Mesodermal cell (in vitro differentiated cells): ENCODE results near the gene LHX3.

Experiments
- H3K27ac ChIP-seq: 2 replicates; pipeline ENCODE4 v1.7.0; 2013; ENCODE audit warnings: mild to moderate bottlenecking, low read depth, low read length, moderate library complexity; ENCODE audit not compliant: severe bottlenecking
- H3K36me3 ChIP-seq: 2 replicates; pipeline ENCODE4 v1.7.1; 2013; ENCODE audit warnings: mild to moderate bottlenecking, low read length, moderate library complexity; ENCODE audit not compliant: control insufficient read depth, insufficient read depth
- H3K4me1 ChIP-seq: one replicate; pipeline ENCODE4 v1.7.1; 2013; ENCODE audit warnings: mild to moderate bottlenecking, low read length; ENCODE audit not compliant: insufficient read depth, control insufficient read depth, poor library complexity, severe bottlenecking
- H3K4me3 ChIP-seq: 2 replicates; pipeline ENCODE4 v1.7.0; 2013; ENCODE audit warnings: low read length, control low read depth, mild to moderate bottlenecking; ENCODE audit not compliant: insufficient read depth, poor library complexity, severe bottlenecking; ENCODE audit errors: extremely low read depth
- H3K9me3 ChIP-seq: 2 replicates; pipeline ENCODE4 v1.7.1; 2013; ENCODE audit warnings: mild to moderate bottlenecking, low read length, moderate library complexity; ENCODE audit not compliant: control insufficient read depth
- WGBS, 2 experiments: methylation state at CpG; one replicate each; pipeline ENCODE4 v1.1.5; 2013; ENCODE audit warnings: missing lambda C conversion rate in 2 of 2; ENCODE audit not compliant: insufficient coverage in 2 of 2; 5-methylcytosine and 5-hydroxymethylcytosine counted together

The LHX3 gene

DNA sequence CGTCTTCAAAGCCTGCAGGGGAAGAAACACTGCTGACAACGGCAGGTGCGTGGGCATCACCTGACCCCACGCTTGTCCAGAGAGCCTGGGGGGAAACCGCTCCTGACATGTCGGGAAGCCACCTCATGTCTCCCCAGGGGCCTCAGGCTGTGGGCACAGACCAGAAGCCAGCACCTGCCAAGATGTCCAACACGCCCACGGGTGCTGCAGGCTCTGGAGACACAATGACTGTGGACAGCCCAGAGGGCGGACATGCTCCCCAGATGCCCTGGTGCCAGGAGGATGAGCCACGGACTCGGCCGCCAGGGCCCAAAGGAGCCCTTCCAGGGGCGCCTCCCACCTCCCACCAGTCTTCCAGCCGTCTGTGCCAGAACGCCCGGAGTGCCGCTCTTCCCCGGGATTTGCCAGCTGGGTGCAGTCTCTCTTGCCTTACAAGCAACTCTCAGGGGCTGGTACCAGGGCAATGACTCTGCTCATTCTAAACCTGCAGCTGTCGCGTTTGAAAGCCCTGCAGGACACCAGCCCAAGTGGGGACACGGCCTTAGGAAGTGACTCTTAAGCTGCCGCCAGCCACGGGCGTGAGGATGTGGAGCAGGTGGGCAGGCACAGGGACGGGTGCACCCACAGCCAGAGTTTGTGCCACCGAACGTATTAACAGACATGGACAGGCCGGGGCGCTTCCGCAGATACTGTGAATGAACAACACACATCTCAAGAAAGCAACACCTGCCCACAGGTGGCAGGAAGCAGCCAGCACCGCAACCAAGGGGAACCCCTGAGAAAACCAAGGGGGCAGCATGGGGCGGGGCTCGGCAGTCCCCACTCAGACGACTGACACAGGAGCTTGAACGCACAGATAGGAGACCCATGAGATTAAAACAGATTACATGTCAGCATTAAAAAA is 6.8 kb upstream of the LHX3 start:
- WGBS, 2 experiments: 94 to 95% methylated on average over 26 to 34 of the region's 35 CpGs
- Histone ChIP-seq H3K36me3 (peaks cover 56% of the 10 kb centered on the region), H3K4me3 (no peak overlapping the region)

DNA sequence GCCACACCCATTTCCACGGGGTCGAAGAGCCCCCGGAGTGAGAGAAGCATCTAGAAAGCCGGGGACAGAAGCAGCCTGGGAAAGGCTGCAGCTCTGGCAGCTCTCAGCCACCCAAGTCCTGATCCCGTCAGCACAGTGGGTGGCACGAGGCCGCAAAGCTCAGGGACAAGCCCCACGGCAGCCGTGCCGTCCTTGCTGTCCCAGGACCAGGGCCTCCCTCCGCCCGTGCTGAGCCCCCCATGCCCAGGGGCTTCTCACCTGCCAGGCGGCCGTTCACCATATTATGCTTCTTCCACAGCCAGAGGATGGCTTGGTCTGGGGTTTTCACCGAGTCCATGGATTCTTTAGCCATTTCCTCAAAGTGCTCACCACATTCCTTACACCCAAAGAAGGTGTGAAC is 6.1 kb upstream of the LHX3 start:
- peaks cover 51% of the 10 kb centered on the region for H3K36me3 ChIP-seq

More for the DNA sequence above, 6.8 kb upstream of the LHX3 start:
- H3K4me1 ChIP-seq: no peaks in the 10 kb centered on the region
- H3K27ac ChIP-seq: no peak overlapping the region
- peaks cover 5% of the 10 kb centered on the region for H3K9me3 ChIP-seq

DNA sequence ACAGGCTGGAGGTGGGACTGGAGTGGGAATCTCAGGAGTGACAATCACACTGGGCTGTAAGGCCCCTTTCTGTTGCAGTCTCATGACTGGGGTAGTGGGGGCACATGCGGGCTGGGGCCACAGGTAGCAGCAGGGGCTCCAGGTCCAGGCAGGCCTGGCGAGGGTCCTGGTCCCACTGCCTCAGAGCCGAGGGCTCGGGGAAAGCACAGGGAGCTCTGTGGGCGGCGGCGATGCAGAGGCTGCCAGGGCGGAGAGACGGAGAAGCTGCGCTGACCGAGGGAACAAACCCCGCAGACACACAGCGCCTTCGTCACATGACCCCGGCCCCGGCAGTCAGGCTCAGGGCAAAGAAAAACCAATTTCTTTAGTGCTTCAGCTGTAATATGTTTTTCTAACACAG is 5.3 kb upstream of the LHX3 start:
- Histone ChIP-seq H3K4me3 (no peak overlapping the region), H3K4me1 (no peaks in the 10 kb centered on the region), H3K27ac (no peak overlapping the region), H3K36me3 (peaks cover 44% of the 10 kb centered on the region), H3K9me3 (peaks cover 5% of the 10 kb centered on the region)
- WGBS, 2 experiments: 93 to 94% methylated on average over 12 to 15 of the region's 16 CpGs

More for the DNA sequence above, 6.1 kb upstream of the LHX3 start:
- no peaks in the 10 kb centered on the region for H3K4me1 ChIP-seq
- H3K27ac ChIP-seq: no peak overlapping the region
- H3K9me3 ChIP-seq: peaks cover 5% of the 10 kb centered on the region
- H3K4me3 ChIP-seq: no peak overlapping the region
- 90 to 97% methylated on average over 13 to 15 of the region's 15 CpGs for WGBS, 2 experiments

DNA sequence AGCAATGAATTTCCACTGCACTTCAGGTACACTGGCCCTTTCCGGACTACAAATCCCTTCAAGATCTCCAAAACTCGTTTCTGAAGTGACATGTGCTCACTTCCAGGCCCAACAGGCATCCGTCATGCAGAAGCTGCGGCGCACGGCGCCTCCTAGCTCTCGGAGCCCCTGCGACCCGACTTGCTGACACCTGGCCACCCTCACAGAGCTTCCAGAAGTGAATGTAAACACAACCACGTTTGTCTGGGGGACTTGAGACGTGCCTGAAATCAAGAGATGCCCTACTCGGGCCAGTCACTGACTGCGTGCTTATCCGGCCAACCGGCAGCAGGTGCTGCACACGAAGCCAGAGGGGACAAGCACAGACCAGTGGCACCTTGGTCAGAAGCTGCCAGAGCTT is 4.9 kb upstream of the LHX3 start:
- WGBS, 2 experiments: 84% methylated on average over 17 of the region's 17 CpGs
- no peak overlapping the region for H3K4me3 ChIP-seq
- H3K27ac ChIP-seq: no peak overlapping the region
- no peaks in the 10 kb centered on the region for H3K4me1 ChIP-seq
- peaks cover 5% of the 10 kb centered on the region for H3K9me3 ChIP-seq
- peaks cover 39% of the 10 kb centered on the region for H3K36me3 ChIP-seq

DNA sequence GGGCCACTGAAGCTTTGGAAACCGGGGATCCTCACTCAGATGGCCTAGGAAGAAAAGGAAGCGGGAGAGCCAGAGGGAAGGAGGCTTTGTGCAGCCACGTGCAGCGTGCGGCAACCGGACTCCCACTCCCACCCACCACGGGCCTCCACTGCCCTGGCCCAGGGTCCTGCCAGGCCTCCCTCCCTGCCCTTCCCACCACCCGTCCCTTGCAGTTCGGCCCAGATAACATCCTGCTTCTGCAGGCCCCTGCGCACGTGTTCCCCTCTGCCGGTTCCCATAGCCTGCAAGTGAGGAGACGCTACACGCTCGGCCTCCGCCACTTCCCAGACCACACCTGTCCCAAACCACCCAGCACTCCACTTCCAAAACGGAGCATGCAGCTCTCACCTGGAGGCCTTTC is 4.3 kb upstream of the LHX3 start:
- no peaks in the 10 kb centered on the region for H3K4me1 ChIP-seq
- no peak overlapping the region for H3K27ac ChIP-seq
- H3K9me3 ChIP-seq: peaks cover 1% of the 10 kb centered on the region
- no peak overlapping the region for H3K4me3 ChIP-seq
- H3K36me3 ChIP-seq: peaks cover 34% of the 10 kb centered on the region
- WGBS, 2 experiments: 92 to 96% methylated on average over 6 to 12 of the region's 17 CpGs

DNA sequence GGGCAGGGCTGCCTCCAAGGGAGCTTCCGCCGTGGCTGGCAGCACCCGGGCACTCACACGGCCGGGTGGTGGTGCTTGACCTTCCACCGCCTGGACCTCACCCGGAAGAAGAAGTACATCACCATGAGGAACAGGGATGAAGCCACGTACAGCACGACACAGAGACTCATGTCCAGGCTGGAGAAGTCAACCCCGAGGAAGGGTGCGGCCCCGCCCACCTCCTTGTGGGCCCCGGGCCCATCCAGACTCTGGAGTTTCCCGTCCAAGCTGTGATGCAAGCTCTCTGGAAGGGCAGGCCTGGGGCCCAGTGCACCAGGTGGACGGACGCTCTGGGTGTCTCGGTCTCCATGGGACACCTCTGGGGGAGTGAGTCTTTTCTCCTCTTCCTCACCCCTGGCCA is 3.7 kb upstream of the LHX3 start:
- Histone ChIP-seq H3K4me1 (no peaks in the 10 kb centered on the region), H3K27ac (no peak overlapping the region), H3K4me3 (no peak overlapping the region), H3K36me3 (peaks cover 28% of the 10 kb centered on the region), H3K9me3 (no peaks in the 10 kb centered on the region)
- 95 to 96% methylated on average over 17 of the region's 17 CpGs for WGBS, 2 experiments

DNA sequence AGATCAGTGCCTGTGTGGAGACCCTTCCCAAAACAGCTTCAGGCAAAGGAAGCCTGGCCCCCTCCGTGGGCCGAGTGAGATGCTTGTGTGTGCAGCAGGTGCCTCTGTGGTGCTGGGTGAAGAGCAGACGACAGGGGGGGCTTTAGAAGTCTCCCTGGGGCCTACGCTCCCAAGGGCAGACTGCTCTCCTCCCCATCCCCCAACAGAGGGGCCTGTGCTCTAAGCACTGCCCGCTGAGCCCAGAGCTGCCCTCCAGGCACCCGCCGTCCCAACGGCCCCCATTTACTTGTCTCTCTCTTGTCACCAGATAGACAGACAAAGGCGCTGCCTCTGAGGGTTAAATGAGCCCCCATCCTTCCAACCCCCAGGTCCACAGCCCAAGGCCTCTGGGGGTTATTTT is 2.7 kb upstream of the LHX3 start:
- H3K27ac ChIP-seq: no peak overlapping the region
- no peaks in the 10 kb centered on the region for H3K4me1 ChIP-seq
- no peak overlapping the region for H3K4me3 ChIP-seq
- H3K36me3 ChIP-seq: peaks cover 22% of the 10 kb centered on the region
- no peaks in the 10 kb centered on the region for H3K9me3 ChIP-seq
- WGBS, 2 experiments: 77 to 80% methylated on average over 1 to 7 of the region's 9 CpGs

DNA sequence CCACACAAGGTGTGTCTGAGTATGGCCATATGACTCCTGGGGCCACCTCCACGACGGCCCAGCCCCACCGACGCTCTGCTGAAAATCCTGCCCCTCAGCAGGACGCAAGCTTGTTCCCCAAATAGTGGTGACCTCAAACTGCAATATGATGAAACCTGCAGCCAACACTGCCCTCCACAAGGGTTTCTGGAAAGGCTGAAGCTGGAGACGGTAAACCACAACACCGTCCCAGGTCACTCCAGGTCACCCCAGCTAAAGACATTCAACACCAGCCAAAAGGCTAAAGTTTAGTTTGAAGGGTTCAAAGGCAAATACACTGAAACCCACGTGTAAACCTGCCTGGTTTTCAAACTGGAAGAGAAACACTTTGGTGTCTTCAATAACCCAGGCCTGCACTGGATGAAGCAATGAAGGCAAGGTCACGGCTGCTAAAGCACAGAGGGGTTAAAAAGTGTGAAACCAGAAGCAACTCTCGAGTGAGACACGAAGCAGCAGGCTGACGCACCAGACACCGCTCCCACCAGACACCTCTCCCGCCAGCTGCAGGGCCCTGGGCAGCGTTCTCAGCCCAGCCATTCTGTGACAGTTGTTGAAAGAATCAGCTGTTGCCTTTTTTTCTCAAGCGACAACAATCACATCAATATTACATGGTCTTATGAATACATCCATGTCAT is 1.8 kb upstream of the LHX3 start:
- H3K4me1 ChIP-seq: no peaks in the 10 kb centered on the region
- H3K4me3 ChIP-seq: no peak overlapping the region
- peaks cover 20% of the 10 kb centered on the region for H3K36me3 ChIP-seq
- no peak overlapping the region for H3K27ac ChIP-seq
- no peaks in the 10 kb centered on the region for H3K9me3 ChIP-seq
- 82 to 87% methylated on average over 16 of the region's 16 CpGs for WGBS, 2 experiments

DNA sequence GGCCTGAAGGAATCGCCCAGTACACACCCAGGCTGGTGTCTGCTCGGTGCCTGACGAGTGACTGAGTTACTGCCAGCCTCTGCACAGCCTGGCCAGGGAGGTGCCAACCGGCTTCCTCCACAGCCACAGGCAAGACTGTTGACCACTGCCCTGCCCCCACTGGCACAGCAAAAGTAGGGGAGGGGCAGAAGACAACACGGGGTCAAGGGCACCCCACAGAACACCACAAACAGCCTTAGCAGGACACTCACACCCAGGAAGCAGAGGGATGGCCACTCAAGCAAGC is 722 bp upstream of the LHX3 start:
- no peak overlapping the region for H3K4me3 ChIP-seq
- 82 to 100% methylated on average over 2 to 4 of the region's 5 CpGs for WGBS, 2 experiments
- peaks cover 15% of the 10 kb centered on the region for H3K36me3 ChIP-seq
- H3K4me1 ChIP-seq: no peaks in the 10 kb centered on the region
- no peak overlapping the region for H3K27ac ChIP-seq
- no peaks in the 10 kb centered on the region for H3K9me3 ChIP-seq

DNA sequence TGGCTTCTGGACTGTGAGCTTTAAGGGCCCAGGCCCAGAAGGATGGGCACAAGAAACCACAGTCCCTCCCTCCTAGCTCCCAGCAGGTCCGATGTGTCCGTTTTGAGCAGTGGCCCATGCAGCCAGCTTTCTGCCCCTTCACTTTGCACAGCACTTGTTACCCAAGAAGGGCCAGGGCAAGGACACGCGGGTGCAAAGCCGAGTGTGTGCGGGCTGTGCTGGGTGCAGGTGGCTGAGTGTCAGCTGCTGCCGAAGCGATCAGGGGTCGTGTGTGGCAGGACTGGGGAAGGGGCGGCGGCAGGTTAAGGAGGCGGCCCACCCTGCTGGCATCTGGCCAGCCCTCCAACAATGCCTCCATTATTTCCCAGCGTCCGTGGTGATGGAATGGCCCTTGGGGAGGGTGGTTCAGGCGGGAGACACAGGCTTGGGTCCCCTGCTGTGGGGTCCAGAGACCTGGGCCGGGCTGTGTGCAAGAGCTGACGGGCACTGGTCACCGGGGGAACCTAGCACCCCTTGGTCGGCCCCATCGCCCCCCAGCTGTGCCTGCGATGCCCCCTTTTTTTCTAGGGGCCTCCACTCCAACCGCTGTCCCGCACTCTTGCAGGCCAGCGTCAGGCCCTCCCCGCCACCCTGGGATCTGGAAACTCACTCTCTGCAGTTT is 653 bp downstream of the LHX3 start:
- Histone ChIP-seq H3K4me3 (no peak overlapping the region), H3K4me1 (no peaks in the 10 kb centered on the region), H3K27ac (no peak overlapping the region), H3K9me3 (no peaks in the 10 kb centered on the region), H3K36me3 (peaks cover 9% of the 10 kb centered on the region)
- 48 to 58% methylated on average over 22 to 23 of the region's 25 CpGs for WGBS, 2 experiments
